Fibroblast of the aortic adventitia (primary cell): Measurements from ENCODE around the gene KIF1A. TPM values are rescaled to one million over a fixed set of nuclear protein-coding genes. Genes with fewer than 3 reads are reported as not detected.

Experiments
- DNase-seq: peaks from one replicate; pipeline ENCODE4 v3.0.0-alpha.2; 2010; ENCODE audit warnings: low read depth
- H3K4me3 ChIP-seq: 2 replicates; pipeline ENCODE4 v1.5.1; 2011; ENCODE audit warnings: low read depth, mild to moderate bottlenecking, control low read depth, low read length, moderate library complexity
- total RNA-seq: library from RNA; depleted of rRNA; stranded (reverse); fragments of >200 nt; gene quantifications from 2 replicates; pipeline ENCODE4 v1.2.3, GENCODE V29; 2012; ENCODE audit warnings: low replicate concordance
- TF ChIP-seq, protein P1 (sequence below): IDR thresholded peaks from 2 replicates; pipeline ENCODE4 v1.5.1; 2011; ENCODE audit warnings: mild to moderate bottlenecking, low read length, control low read depth, inconsistent platforms; ENCODE audit not compliant: insufficient read depth

KIF1A gene
- total RNA-seq, 1 donor: under 0.01 TPM

GRCh38 chr2:240818293-240819125 lies 1.5 kb downstream of the KIF1A start:
- TF ChIP-seq, protein P1, sequence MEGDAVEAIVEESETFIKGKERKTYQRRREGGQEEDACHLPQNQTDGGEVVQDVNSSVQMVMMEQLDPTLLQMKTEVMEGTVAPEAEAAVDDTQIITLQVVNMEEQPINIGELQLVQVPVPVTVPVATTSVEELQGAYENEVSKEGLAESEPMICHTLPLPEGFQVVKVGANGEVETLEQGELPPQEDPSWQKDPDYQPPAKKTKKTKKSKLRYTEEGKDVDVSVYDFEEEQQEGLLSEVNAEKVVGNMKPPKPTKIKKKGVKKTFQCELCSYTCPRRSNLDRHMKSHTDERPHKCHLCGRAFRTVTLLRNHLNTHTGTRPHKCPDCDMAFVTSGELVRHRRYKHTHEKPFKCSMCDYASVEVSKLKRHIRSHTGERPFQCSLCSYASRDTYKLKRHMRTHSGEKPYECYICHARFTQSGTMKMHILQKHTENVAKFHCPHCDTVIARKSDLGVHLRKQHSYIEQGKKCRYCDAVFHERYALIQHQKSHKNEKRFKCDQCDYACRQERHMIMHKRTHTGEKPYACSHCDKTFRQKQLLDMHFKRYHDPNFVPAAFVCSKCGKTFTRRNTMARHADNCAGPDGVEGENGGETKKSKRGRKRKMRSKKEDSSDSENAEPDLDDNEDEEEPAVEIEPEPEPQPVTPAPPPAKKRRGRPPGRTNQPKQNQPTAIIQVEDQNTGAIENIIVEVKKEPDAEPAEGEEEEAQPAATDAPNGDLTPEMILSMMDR: no peak
- DNase-seq: no peak
- no peak overlapping the region for H3K4me3 ChIP-seq

GRCh38 chr2:240817496-240818292 lies 2.3 kb downstream of the KIF1A start:
- H3K4me3 ChIP-seq: no peak overlapping the region
- TF ChIP-seq, protein P1: no peak
- DNase-seq: no peak

DNA sequence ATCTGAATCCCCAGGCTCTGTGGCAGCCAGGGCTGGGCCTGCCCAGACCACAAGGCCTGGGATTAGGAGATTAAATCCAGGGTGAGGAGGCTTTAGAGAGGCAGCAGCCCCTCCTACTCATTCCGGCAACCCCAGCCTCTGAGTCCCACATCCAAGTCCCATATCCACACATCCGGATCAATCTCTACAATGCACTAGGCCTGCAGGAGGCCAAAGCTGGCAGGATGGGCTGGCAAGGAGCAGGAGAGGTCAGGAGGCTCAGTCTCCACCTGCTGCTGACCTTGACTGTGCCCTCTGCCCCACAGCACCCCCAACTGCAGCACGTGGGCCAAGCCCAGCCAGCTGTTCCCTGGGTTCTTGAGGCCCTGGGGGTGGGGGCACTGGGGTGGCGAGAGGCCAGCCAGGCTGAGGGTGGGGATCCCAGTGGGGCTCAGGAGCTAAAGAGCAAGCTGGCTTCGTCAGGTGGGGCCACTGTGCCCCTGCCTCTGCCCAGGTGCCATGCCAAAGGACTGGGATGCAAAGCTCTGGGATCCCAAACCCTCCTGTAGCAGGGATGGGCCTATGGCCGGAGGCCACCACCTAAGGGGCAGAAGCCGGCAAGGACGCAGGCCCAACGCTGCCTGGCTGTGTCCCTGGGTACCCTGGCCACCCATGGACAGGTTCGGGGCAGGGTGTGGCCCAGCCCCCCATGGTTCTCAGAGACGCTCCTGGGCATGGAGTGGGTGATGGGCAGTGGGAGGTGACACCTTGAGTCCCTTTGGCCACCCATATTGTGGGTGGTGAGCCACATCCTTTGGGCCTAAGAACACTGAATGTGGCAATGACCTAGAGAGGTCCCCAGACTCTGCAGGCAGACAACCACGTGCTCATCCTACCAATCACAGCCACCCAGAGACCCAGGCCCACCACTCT lies 3.2 kb downstream of the KIF1A start:
- no peak overlapping the region for H3K4me3 ChIP-seq
- TF ChIP-seq, protein P1: no peak
- no peak for DNase-seq

DNA sequence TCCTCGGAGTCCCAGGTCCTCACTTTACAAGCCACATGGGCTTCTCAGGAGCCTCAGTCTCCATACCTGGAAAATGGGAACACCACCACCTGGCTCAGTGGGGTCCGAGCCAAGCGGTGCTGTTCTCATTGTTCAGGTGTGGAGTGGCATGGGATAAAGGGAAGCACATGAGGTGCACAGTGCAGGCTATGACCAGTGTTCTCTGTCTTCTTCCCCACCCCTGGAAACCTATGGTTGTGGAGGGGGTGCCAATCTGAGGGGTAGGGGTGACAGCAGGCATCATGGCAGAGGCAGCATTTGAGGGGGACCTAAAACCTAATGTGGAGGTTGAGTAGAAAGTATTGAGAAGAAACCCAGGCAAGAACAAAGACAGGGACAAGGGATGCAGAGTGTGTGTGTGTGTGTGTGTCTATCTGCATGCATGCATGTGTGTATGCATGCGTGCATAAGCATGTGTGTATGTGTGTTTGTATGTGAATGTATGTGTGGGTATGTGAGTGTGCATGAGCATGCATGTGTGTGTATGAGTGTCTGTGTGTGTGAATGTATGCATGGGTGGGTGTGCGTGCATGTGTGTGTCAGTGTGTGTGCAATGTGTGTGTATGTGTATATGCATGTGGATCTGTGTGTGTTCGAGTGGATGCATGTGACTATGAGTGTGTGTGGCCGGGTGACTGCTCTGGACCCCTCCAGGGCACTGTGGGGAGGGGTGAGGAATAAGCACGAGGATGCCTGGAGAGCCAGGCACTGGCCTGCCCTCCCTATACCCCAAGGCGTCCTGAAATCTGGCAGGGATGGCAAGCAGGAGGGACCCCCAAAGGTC lies 4.0 kb downstream of the KIF1A start:
- DNase-seq: no peak
- TF ChIP-seq, protein P1: no peak
- H3K4me3 ChIP-seq: no peak overlapping the region

GRCh38 chr2:240814946-240815760 lies 4.9 kb downstream of the KIF1A start:
- no peak overlapping the region for H3K4me3 ChIP-seq
- TF ChIP-seq, protein P1: no peak
- no peak for DNase-seq
